ENCODE data around the gene TAS2R16.

The TAS2R16 gene, protein sequence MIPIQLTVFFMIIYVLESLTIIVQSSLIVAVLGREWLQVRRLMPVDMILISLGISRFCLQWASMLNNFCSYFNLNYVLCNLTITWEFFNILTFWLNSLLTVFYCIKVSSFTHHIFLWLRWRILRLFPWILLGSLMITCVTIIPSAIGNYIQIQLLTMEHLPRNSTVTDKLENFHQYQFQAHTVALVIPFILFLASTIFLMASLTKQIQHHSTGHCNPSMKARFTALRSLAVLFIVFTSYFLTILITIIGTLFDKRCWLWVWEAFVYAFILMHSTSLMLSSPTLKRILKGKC

DNA sequence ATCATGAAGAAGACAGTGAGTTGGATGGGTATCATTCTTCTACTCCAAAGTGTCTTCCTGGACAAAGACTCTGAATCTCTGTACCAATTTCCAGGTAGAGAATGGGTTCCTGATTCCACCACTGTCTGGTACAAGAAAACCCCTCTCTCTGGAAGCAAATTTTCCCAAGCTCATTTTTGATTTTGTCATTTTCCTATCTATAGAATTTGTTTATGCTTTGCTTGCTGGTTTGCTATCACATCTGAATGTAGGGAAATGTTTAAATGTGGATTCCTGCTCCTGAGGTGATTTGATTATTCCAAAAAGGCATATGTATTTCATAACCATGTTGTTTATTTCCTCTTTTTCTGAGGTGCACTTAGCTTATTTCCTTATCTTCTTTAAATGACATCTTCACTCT, at the start of gene TAS2R16:
Gene TAS2R16, minus strand, starts transcription at position 101 of the 400 bp plus-strand sequence. Its CDS starts 66 bp downstream, at position 35.
- DNase-seq: no peak

DNA sequence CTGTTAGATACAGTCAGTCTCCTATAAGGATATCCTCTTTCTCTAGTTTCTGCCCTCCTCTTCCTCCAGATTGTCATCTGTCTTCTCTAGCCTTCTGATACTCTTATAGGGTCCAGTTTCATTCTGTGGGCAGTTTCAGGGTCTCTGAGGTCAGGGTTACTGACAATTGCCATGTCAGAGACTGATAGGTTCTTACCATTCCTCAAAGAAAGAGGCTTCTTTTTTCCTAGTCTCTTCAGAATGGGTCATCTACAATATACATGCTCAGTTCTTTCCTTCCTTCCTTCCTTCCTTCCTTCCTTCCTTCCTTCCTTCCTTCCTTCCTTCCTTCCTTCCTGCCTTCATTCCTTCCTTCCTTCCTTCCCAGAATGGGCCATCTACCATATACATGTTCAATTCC, 48.1 kb upstream of the TAS2R16 start:
- no peak for DNase-seq

DNA sequence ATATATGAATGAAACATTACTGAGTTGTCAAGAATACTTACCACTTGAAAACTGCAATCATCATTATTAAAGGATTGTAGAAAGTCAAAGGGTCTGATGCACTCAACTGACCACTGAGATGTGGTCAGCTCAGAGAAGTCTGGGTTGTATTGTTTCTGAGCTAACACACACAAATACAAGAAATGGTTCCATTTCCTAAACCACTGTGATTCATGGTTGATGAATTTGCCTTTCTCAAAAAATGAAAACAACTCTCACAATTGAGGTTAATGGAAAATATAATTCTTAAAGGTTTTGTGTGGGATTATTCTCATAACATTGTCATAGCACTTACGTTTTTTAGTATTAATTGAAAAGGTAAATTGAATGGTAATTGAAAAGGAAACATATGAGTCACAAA, 45.6 kb upstream of the TAS2R16 start:
- no peak for DNase-seq

DNA sequence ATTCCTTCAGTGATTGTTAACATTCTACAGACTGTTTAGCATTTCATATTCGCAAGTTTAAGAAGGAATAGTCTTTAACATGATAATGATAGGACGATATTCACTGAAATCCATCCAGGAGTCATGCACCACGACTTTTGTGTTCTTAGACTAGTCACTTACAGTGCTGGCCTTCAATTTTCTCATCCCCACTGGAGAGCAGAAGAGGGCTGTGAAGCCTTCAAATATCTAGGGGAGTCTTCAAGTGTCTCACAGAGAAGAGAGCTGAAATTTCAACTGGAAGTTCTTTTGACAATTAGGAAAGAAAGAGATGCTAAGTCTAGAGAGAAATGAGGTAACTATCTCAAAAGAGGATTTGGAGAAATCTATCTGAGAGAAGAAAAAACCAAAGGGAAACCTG, 43.8 kb upstream of the TAS2R16 start:
- no peak for DNase-seq

DNA sequence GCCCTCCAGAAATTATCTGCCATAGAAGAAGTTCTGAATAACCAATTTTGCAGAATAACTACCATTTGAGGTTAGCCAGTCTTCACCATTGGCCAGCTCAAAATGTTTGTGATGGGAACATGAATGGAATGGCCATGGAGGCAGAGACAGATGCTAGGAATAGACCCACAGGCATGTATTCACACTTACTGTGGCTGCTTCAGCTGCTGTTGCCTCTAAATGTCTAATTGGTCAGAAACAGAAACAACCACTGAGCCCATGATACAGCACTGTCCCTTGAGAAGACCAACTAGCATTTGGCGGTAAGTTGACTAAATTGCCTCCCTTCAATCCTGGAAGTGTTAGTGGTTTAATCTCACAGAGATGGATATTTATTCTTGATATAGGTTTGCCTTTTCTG, 38.6 kb upstream of the TAS2R16 start:
- DNase-seq: no peak

DNA sequence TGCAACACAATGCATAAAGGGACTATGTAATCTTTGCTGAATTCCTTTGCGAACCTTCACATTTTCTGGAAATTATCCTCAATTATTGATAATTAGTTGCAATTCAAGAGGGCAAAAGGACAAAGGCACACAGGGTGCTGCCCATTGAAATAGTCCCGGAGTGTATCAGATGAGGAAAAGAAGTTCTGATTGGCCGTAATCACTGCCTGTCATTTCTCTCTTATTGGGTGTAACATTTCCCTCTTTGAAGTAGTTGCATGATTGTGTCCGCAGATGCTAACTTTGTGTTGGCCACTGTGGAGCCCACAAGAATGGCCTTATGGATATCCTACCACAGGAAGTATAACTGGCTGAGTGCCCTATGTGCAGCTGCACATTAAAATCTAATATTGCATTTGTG, 35.1 kb upstream of the TAS2R16 start:
- no peak for DNase-seq

DNA sequence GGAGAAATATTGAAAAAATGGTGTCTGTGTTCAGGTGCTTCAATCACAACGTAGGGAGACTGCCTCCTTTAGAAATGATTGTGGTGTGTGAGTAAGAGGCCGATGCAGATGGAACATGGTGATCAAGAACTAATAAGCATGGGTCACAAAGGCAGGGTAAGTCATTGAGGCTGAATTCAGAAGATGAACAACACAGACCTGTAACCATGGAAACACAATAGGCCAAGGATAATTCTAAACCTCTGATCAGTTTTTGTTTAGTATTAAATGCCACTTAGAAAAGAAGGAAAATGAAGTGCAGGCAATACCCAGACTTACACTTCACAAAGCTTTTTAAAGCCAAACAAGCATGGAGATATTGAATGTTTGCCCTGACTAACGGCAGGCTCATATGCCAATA, 32.8 kb upstream of the TAS2R16 start:
- DNase-seq: no peak

DNA sequence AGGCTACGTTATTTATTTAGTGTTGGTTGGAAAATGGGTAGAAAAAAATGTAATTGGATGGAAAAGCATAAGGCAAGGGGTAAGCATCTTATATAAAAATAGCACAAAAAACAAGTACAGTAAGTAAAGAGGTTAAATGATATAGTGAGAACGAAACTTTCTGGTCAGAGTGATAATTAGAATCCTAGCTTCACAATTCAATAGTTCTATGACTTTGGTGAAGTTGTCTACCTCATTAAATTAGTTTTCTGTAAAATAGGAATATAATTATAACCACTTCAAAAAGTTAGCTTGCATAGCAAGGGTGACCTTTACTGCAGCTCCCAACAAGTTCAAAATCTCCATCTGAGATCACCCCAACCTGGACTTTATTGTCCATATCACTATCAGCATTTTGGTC, 30.8 kb upstream of the TAS2R16 start:
- no peak for DNase-seq

DNA sequence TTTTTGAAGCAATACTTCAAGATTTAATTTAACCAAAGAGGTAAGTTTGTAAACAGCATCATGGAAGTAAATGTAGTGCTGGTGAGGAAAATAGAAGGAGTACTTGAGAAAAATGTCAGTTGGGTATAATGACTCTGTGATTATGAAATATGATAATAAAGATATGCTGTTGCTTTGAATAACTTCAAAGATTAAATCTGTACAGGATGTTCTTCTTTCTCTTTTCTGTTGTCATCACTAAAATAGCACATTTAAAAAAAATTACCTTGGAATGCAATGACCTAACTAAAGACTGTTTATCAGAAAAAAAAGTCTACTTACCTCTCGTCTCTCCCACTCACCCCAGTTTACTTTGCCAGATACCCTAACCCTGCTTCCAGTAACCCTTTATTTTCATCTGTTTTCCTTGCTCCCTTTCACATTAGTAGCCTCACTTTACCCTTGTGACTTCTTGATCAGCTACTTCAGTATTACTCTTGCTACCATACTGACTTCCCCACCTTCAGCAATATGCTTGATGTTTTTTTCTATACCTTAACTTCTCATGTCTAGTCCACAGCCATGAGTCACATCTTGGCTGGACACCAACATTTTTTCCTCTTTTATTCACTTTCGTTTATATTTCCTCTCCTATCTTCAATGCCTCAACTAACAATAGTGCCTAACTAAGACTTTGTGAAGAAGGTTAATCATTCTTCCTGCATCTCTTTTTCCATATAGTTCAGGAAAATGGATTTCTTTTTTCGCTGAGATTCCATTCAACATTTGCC, 29.7 kb upstream of the TAS2R16 start:
- no peak for DNase-seq

DNA sequence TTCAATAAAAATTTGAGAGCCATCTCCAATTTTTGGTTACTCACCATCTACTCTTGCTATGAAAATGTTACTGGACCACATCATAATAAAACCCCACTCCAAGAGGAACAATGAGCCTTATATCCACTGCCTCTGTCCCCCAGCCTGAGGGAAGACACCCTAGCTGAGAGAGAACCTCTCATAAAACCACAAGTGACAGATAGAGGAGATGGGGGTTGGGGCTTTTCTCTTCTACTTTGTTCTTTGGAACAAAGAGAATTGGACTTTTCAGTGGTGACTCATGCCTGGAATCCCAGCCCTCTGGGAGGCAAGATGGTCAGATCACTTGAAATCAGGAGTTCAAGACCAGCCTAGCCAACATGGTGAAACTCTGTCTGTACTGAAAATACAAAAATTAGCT, 27.6 kb upstream of the TAS2R16 start:
- DNase-seq: no peak

DNA sequence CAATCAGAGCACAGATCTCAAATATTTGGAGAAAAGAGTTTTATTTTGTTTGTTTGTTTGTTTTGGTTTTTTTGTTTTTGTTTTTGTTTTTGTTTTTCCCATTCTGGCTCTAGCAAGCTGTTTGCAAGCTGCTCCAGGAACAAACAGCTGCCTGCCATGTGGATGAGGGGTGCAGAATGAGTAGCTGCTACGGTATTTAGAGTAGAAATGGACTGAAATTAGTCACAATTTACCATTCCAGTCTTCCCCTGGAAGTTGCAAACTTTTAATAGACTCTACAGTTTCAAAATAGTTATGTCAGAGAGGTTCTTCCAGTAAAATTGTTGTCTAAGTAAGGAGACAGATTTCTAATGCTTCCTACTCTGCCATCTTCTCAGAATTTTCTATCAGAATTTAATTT, 27.1 kb upstream of the TAS2R16 start:
- DNase-seq: no peak

DNA sequence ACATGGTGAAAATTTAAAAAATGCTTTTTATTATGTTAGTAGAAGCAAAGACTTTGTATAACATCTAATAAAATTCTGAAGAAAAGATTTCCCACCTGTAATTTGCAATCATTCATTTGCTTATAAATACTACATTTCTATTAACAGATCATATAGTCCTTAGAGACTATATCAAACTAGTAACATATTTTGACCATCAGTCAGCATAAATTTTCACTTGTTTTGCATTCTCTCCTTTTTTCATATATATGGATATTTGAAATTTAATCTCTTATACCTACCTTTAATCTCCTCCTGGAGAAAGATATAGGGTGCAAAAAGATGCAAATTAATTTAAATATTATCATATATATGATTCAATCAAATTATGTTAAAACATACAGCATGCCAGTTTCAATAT, 16.9 kb upstream of the TAS2R16 start:
- DNase-seq: no peak

DNA sequence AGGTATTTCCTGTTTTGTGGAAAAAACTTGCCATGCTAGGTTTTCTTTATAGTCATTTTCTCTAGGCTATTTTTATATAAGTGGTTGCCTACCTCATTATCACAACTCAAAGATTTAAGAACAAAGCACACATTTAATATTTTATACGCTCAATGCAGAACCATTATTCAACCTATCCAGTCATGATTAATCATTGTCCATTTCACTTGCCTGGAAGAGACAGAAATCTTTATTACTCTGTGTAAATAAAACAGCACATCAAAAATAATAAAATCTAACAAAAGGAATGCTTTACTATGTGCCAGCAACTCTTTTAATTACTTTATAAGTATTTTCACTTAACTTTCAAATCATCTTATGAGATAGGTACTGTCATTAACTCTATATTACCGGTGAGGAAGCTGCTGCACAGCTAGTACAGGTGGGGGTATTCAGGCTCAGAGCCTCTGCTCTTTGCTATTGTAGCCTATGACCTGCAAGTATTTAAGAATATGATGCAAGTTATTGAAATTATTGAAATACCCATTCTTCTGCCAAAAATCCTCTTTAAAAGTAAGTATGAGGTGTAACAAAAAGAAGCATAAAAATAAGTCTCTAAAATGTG, 16.4 kb upstream of the TAS2R16 start:
- no peak for DNase-seq

DNA sequence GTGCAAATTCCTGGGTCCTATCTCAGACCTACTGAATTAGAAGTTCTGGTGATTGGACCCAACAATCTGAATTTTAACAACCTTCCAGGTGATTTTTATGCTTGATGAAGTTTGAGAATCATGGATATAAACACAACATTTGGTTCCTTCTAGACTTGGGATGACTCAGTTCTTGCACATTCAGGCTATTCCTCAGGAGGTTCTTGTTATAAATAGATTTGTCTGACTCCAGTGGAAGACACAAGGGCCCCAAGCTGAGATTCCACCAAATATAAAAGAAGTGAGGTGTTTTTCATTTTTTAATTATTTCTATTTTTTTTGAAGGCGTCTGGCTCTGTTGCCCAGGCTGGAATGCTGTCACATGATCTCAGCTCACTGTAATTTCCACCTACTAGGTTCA, 9.4 kb upstream of the TAS2R16 start:
- no peak for DNase-seq

DNA sequence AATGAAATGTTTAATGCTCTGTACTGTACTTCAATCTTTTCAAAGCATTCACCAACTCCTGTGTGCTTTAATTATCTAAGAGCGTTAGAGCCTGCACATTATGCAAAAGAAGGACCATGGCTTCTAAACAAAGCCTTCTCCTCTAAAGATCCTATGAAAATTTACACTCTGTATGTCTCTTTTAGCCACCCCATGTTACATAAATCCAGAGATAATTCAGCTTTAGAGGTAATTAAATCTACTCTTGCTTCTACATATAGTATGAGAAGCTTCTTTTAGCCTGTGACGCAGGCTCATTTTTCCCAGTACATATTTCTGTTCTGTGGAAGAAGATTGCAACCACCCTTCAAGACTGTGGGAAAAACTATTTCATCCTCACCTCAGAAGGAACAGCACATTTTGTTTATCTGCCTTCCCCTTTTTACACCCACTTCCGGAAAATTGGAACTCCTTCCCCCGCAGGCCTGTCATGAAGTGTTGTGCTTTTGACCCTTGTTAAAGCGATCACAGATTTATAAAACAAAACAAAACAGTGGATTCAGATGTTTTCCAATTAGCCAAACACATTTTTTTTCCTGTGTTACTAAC, 8.1 kb upstream of the TAS2R16 start:
- DNase-seq: no peak

DNA sequence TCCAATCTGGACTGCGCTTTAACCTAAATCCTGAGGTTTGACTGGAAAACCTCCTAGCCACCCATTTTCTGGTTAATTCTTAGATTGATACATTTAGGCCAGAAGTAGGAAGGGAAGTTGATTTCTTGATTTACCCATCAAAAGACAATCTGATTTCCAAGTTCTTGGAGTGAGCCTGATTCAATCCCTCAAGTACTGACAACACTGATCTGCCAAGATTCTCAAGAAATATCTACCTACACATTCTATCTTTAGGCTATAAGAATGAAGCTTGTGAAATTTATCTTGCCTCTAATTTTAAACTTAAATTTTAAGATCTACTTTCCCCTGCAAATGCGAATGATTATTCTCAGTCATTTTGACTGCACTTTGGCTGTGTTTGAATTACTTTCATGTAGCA, 5.9 kb downstream of the TAS2R16 start:
- DNase-seq: no peak

DNA sequence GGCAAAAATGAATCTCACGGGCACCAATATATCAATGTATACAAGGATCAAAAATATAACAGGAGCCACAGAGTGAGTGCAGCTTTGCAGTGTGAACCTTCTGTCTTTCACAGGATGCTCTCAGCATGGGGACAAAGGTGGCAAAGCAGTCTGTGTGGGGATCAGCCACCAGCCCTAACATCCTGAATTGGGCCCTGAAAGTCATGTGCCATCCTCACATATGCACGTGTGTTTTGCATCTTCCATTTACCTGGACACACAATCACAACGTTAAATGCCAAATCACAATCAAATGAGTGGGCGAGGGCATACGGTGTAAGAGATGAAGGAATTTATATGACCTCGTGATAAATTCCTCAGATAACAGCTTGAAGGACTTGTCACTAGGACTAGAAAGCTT, 6.5 kb downstream of the TAS2R16 start:
- no peak for DNase-seq

DNA sequence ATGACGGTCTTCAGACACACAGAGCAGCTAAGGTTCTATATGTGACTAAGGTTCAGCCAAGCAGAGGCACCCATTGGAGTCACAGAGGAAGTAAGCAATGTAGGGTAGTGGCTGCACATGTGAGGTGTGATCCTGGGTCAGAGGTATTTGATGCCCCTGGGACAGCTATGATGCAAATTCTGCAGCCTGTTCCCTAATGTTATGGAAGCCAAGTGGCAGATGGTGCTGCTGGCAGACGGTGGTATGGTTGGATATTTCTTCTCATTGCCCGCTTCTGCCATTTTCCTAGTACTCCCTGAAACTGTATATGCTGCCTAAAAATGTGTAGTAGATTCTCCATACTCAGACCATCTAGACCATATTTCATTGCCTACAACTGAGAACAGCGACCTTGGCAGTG, 7.2 kb downstream of the TAS2R16 start:
- peak in 1 of 14 donors; percentile 54 for DNase-seq

DNA sequence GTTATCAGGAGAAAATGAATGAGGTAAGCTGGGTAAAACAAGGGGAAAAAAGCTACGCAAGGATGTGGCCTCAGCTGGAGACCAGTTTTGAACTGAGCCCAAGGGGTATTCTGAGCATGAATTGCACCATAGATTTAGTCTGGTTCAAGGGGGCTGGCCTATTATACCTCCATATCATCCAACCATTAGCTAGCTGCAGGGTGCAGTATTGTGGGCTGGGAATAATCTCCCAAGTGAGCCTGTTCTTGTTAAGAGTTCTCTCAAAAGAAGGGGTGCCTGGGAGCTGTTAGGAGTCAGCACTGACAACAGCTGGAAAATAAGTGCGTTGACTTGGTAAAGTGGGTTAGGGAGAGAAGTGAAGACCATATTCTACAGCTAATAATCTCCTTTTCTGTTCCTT, 8.0 kb downstream of the TAS2R16 start:
- DNase-seq: no peak

DNA sequence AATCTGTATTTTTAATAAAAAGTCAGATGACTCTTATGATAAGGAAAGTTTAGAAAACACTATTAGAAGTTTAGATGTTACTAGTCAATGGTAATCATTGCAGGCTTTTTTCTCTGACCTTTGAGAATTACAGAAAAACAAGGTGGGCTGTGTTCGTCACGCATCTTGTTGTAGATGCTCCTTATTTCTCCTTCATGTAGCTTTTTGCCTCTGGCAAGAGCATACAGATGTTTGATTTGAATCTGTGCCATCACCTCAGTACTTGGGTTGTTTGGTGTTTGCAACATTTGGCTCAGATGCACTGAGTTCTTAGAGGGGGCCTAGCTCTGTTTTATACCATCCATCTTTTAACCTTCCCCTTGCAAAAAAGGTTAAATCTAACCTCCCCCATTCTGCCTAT, 11.5 kb downstream of the TAS2R16 start:
- no peak for DNase-seq

DNA sequence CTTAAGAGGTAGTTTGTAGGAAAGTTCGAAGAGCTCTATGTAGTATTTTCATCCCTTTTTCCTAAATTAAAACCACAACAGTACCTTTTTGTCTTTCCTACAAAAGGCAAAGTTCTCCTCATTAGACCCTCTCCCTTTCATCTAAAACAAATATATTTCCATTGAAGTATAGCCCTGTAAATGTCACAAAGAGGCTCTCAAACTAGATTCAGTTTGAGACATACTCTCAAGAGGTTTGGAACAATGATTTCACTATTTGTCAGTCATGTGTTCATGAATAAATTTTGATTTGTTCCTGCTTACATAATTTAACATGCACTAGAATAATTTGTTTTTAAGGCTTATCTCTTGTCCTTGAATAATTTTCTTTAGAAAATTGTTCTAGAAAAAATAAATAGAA, 12.2 kb downstream of the TAS2R16 start:
- no peak for DNase-seq

DNA sequence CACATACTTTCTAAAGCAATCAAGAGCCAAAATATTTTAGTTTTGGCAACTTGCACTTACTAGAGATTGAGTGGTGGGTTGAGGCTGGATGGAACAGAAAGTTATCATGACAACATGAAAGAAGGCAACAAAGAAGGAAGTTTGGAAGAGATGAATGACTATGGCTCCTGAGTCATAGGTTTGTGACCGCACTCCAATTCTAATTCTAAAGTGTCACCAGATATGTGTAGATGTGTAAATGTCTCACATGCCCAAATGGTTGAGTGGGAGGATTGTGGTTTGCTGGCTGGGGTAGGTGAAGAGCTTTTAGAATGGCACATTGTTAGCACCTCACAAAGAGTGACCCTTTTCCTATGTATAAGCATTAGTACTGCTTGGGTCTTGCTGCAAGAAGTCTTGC, 20.2 kb downstream of the TAS2R16 start:
- DNase-seq: no peak

DNA sequence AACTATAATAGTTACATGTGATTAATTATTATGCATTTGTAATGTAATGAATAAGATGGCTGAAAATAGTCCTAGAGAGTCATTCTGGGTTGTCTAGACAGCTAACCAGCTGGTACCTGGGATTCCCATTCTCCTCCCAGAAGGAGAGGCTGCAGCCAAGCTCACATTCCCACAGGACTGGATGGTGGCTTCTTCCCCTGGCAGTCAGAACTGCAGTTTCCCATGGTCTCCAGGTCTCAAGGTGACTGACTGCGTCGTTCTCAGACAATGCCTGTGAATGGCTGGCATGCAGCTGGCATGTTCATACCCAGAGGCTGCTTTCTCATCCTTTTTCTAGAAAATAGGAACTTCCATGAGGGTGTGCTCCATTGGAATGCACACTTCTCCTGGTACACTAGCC, 21.3 kb downstream of the TAS2R16 start:
- DNase-seq: no peak

DNA sequence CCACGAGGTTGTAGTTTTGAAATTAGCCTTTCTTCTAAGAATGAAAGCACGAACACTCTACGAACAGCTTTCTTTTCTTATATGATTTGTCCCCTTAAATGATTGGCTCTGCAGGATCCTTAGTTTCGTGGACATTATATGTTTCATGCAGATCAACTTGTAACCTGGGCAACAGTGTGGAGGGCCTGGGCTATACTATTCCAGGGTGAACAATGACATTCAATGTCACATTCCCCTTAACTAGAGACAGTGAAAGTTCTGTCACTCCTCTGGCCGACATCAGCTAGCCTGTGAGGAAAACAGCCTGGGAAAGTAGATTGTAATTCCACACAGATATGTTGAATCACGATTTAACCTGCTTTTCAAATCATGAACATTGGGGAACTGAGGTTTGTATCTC, 23.4 kb downstream of the TAS2R16 start:
- DNase-seq: no peak
